Hippocampal formation (tissue), 2 donors: Measurements from ENCODE around the gene RNASE11.
"Not testable (repeated sequence)": the region's sequence is repeated elsewhere in the genome, so short reads cannot be mapped to it uniquely, and the experiment has no call there.

Experiments
- DNase-seq, 2 donors: peaks; one replicate each; lab custom pipeline; 2025; lab: John Stamatoyannopoulos, UW

The RNASE11 gene

DNA sequence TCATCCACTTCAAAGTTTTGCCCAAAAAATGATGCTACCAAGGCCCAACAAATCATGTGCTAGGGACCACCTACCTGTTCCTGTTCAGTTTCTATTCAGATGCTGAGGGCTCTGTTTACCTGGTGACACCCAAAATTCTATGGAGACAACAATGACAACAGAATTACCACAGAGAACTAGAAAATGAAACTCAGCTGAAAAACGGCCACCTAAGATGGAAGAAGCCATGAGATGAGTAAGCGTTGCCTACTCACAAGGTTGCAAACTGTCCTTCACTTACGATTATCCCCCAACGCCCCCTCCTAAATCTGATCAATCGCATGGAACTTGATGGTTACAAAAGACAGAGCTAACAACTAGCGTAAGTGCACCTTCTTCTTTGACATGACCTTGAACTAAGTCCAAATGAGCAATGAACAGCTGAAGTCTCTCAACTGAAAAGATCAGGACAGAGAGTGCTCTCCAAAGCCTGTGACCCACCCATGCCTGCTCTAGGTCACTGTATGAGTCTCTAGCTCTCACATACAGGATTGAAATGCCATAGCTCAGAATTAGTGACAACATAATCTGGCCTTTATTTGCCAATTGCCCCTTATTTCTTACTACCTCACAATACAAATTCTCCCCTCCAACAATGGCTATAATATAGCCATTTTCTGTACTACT lies at the start of gene RNASE11:
RNASE11 (minus strand) TSS at position 513 of the 666 bp plus-strand sequence.
- DNase-seq: no peak

DNA sequence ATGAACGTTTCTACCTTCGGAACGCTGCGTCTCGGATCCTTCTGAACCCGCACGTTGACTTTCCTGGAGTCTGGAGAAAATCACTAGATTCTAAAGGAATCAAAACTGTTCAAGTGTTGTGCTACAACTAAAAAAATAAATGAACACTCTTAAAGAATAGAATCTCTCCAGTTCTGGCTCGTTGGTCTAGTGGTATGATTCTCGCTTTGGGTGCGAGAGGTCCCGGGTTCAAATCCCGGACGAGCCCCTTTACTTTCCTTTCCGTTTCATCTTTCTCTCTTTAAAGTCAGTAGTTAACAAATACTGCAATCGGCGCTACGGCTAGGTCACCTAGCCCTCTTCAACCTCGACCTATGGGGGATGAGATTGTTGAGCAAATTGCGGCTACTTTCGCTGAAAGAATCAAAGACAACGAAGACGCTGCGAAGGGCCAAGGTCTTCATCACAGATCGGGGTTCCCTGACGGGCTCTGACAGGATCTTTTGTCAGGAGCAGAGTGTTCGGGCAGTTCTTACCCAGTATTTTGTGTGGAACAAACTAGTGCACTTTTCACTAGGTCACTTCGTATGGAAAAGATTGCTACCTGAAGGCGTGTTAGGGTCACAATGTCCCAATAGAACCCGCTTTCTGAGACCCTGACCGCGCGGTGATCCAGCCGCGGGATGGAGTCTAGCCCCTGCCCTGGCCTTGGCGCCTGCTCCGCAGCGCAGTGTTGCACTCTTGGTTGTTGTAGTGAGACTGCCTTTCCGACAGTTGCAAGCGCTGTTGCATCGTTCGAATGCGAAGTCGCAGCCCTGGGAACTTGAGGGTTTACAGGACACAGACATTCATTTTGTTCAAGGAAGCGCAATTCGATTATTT lies 45.3 kb upstream of the RNASE11 start:
- DNase-seq: peak; percentile 20 to 40

DNA sequence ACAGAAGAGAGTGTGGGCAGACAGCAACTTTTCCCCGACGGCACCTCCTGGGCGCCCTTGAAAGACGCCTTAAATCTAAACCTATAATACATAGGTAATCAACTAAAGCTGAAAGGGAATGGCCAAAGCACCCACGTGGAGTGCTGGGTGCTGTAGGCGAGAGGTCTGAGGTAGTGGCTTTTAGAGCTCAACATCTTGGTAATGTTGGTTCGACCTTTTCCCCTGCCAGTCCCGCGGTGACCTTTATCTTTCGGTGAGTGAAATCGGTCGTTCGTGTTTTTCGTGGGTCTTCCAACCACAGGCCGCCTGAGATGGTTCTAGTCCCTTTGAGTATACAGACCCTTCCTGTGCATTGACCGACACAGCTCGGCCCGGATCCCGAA lies 44.6 kb upstream of the RNASE11 start:
- DNase-seq: no peak

DNA sequence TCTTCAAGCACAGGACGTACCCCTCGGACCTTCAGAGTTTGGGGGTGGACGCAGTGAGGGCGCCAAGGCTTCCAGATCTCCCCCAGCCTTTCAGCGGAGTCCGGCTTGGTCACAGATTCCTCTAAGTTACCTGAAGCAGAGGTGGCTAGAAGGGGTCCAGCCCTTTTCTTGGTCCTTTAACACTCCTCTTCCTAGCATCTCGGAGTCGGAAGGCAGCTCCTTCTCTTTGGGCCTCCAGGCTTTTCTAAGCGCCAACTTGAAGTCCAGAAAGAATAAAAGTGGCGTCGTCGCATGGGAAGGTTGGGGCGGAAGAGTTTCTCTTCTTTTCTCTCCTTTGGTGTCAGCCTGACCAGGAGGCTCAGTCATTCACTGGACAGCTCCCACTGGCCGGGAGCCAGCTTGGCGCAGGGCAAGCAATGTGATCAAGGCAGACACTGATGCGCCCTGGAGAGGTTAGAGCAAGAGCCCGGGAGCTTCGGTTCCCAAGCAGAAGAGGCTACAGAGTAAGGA lies 44.1 kb upstream of the RNASE11 start:
- peak in 1 of 2 donors; percentile 14 for DNase-seq

DNA sequence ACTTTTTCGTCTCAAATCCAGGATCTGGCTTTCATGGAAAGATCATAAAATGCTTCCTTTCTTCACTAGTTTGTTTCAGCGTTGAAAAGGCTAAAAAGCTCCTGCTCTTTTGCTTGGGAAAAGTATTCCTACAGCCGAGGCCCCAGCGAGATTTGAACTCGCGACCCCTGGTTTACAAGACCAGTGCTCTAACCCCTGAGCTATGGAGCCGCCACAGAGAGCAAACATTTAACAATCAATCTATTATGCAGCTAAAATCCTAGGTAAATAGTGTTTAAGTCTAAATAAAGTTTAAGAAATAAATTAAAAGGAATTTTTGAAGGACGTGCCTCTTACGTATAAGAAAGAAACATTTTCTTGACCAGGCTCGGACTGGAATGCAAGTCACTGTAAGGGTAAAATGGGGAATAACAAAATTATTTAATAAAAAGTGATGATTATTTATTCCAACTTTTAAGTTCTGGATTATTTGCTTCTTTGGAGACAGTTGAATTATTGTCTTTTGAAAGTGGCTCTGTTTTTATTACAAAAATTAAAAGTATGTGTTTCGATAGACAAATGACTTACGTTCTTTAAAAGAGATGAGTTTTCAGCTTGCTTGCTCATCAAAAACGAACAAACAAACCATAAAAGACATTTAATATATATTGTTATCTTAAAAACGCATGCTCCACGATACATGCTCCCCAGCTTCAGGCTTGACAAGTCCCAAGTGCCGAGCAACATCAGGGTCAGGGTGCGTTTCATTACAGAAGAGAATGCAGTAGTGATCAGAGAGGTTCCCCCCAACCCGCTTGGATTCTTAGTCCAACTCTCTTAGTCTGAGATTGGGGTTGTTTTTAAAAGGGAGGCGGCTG lies 43.5 kb upstream of the RNASE11 start:
- DNase-seq: peak; percentile 4 to 33

DNA sequence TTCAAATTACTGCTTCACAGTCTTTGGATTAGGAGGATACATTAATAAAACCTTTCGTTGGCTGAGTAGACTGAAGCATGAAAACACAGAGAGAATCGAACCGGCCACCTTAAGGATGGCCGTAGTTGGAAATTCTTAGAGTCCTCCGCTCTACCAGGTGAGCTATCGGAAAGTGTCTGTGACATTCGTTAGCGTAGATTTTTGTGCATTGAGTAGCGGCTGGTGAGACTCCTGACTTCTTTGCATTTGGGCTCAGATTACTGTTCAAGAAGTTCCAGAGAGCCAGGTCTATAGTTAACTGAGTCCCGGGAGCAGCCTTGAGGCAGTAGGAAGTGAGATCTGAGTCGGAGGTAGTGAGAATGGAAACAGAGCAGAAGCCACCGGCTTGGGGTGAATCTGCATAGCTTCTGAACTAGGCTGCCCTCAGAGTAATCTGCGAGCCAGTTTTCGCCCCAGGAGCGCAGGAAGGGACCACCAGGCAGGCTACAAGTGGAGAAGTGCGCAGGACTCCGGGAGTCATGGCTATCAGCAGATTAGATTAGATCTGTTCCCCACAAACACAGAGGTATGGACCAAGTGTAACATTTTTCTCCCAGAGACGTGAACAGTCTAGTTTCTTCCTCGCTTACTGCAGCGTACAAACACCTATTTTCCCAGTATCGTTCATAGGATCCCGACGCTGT lies 42.7 kb upstream of the RNASE11 start:
- DNase-seq: peak in 1 of 2 donors; percentile 7

DNA sequence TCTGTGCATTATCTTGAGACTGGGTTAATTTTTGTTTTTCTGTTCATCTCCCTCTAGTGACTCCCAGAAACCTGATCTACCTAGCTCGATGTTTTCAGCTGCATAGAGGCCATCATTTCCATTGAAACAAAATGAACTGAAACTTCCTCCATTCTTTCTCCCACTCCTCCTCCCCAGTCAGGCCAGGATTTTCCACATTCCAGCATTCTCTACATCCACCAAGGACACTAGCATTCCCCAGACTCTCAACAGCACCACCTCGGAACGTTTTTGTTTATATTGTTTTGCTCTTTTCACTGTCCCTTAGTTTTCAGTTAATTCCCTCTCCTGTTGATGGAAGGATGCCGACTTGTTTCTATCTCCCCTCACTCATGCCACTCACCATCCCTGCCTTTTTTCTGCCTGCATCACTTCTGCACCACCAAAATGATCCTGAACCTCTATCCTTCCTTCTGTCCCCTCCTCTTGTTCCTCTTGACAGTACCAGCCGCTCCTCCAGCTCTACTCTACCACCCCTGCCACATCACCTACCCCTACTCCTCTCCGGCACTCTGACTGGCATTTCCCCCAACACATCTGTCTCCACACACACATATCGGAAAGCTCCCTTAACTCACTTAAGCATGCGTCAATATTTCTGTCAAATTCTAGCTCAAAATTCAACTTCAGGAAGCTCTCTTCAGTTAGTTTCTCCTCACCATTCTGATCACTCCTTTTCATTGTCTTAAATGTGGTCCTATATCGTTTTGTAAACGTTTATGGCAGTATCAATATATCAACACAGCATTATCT lies 40.5 kb upstream of the RNASE11 start:
- DNase-seq: no peak

DNA sequence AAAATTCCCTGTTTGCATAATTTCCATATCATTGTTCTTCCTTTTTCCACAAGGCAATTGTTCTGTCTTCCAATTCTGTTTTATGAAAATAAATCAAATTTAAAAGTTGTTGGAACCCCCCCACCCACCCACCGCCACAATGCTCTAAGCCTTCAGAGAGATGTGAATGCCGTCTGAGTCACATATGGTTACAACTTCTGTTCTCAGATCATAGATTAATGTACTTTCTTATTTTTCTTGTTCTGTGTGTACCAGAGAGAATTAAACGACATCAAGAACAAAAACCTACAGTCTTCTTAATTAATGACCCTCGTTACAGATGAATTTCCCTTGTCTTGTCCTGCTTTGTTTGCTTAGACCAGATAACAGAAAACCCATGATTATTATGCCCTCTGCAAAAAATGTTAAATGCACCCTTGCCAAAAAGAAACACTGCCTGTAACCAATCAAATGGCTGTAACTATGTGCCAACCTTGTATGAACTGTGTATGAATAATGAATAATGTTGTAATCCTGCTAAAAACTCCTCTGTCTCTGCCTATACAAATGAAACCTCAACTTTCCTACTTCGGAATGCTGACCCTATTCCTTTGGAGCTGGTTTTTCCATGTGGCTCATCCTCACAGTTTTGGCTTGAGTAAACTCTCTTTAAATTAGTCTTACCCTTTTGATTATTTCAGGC lies 39.7 kb upstream of the RNASE11 start:
- DNase-seq: no peak

DNA sequence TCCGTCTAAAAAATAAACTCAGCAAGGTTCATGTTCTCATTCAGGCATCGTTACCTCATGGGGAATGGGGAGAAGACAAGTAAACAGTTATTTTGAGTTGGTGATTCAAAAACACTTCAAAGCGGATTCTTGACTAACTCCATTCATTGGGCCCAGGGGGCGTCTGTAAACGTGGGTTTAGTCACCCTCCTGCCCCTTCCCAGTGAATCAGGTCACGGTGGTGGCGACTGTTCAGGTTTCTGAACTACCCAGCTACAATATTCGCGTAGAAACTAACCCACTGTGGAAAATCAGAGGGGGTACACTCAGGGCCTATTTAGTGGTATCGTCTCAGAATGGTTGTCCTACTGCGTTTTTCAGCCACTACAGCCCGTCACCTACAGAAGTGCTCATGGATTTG lies 38.5 kb upstream of the RNASE11 start:
- no peak for DNase-seq

DNA sequence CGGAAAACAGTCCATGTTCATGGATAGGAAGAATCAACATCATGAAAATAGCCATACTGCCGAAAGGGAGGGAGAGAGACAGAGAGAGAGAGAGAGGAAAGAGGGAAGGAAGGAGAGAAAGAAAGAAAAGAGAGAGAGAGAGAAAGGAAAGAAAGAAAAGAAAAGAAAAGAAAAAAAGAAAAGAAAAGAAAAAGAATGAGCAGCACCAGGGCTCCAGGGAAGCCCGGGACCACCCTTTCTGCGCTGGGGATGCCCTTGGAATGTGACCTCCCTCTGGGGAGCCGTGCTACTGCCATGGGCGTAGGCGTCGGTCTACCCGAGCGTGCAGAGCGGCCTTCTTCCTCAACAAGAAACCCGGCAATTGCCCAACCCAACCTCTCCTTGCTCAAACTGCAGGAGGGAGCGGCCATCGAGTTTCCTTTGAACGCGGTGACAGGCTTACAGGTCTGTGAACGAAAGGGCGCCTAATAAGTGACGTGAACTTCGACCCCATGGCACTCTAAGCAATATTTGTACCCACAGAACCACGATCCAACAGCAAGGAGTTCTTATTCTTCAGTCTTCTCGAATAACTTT lies 36.8 kb upstream of the RNASE11 start:
- DNase-seq: no peak

DNA sequence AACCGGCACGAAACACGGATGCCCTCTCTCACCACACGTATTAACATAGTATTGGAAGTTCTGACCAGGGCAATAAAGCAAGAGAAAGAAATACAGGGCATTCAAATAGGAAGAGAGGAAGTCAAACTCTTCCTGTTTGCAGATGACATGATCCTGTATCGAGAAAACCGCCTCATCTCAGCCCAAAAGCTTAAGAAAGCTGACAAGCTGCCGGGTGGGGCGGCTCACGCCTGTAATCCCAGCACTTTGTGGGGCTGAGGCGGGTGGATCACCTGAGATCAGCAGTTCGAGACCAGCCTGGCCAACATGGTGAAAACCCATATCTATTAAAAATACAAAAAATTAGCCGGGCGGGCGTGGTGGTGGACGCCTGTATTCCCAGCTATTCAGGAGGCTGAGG lies 36.0 kb upstream of the RNASE11 start:
- no peak for DNase-seq

DNA sequence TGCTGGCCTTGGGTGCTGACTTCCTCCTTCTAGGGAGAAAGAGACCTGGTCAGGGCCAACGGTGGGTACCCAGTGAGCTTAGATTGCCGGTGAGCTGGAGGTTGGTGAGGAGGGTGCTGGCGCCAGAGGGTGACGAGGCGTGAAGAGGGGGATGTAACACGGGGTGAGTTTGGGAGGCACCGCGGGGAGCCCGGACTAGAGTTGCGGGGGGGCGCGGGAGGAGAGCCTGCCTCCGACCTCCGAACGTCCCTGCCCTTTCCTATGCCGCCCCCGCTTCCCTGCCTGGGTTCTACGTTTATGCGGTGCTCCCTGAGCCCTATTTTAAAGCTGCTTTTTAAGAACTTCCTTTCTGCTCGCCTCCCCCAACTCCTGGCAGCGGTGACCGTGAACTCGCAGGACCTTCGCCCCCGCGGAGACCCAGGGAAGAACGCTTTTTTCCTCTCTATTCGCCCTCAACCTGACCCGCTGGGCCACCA lies 35.1 kb upstream of the RNASE11 start:
- DNase-seq: no peak

DNA sequence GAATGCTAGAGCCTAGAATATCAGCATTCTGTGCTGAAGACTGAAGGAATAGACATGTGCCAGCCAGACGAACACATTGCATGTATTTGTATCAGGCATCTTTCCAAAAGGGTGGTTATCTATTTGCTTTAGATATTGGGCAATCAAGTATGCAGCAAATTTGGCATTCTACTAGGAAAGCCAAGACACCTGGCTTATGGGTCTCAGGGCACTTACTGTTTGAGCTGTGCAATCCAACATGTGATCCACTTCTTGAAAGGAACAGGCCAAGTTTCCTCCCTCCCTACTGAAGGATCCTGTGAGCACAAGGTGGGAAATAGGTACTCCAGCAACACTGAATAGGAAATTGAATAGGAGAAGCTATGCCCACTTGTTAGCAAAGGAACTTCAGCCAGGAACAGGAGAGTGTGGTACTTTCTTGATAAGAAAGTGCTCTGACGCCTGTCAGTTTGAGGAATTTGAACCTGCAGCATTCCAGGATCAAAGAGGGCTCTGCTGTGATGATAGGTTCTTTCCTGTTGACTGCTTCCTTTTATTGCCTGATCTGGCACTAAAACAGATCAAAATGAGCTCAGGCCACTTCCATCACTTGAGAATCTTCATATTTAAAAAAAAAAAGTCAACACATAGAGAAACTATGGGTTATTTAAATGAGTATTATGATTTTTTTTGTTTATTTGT lies 33.1 kb upstream of the RNASE11 start:
- DNase-seq: no peak

DNA sequence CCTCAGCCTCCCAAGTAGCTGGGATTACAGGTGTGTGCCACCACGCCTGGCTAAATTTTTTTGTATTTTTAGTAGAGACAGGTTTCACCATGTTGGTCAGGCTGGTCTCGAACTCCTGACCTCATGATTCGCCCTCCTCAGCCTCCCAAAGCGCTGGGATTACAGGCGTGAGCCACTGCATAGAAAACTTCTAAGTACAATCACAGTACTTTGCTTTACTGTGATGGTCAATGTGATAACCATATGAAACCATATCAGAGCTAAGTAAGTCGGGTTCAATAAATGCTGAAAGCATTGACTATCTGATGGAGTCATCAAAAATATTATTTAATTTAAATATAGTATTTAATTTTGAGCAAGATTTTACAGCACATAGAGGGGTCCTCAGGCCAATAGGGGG lies 31.9 kb upstream of the RNASE11 start:
- not testable (repeated sequence) for DNase-seq

DNA sequence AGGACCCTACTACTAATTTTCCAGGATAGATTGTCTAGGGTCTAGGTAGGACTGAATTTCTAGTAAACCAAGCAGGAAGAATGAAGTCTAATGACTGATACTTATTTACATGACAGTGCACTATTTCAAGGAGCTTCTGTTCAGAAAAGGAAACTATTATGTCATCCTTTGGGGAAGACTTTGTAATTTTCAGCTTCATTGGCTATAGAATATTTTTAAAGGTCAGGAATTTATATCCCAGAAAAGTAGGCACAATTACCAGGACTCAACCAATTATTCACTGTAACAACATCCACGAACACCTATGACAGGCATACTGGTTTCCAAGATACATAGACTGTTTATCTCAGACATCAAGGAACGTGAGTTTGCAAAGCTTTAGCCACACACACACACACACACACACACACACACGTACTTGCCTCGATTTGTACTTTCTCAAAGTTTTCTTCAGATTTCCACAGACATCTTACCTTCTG lies 30.5 kb upstream of the RNASE11 start:
- no peak for DNase-seq

DNA sequence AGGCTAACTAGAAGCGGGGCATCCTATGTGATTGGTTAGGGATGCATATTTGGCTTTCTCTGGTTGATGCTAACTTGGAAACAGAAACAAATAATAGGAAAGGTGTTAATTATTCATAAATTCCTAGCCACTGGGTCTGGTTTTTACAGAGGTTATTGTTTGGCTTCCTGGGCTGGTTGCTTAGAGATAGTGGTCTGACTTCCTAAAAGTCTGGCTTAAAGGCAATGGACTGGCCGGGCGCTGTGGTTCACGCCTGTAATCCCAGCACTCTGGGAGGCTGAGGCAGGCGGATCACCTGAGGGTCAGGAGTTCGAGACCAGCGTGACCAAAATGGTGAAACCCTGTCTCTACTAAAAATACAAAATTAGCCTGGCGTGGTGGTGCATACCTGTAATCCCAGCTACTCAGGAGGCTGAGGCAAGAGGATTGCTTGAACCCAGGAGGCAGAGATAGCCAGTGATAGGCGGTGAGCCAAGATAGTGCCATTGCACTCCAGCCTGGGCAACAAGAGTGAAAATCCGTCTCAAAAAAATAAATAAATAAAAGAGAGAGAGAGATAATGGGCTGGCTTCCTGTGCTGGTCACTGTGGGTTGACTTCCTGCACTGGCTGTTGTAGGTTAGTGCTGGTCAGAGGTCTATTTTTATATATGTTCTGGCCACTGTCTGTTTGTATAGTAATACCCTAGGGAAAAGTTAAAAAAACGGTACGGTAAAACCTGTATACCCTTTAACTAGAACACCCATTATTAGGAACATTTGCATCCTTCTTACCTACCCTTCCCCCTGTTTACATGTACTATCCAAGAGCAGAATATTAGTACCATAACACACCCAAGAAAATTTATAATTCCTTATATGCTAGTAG lies 29.6 kb upstream of the RNASE11 start:
- DNase-seq: no peak

DNA sequence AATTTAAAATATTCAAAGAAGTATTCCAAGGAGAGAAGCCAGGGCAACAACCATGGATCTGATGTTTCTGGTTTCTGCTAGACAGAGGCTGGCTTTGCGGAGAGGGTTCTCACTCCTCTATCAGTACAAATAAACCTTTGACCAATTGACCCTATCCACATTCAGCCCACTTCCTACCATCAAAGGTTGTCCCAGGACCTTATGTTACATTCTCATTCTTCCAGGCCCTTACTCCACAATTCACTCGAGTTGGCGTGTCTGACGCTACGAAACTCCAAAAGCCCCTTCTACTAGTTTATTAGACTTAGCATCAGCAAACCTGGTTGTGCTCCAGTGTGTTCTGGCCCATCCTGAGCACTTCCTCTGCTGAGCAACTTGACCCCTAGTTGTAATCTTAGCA lies 28.2 kb upstream of the RNASE11 start:
- DNase-seq: no peak
